GM10266 (cell line): Measurements from ENCODE around the gene KCTD3.

Experiments used
- DNase-seq: peaks from one replicate; pipeline ENCODE4 v3.0.0; 2012; ENCODE audit errors: extremely low spot score
- CTCF ChIP-seq: IDR thresholded peaks from 2 replicates; pipeline ENCODE4 v1.5.1; 2012; ENCODE audit warnings: mild to moderate bottlenecking, low read depth; ENCODE audit not compliant: control insufficient read depth, insufficient read depth; ENCODE audit errors: missing control alignments

Gene KCTD3

GRCh38 chr1:215543191-215543606, 23.9 kb upstream of the KCTD3 start:
- DNase-seq, result no peak
- no peak for TF ChIP-seq CTCF

- no peak for DNase-seq
- TF ChIP-seq CTCF, result no peak
Measured at GRCh38 chr1:215543806-215544205, 23.3 kb upstream of the KCTD3 start.

GRCh38 chr1:215544566-215544965, 22.5 kb upstream of the KCTD3 start:
- TF ChIP-seq CTCF, result no peak
- no peak for DNase-seq

- no peak for TF ChIP-seq CTCF
- no peak for DNase-seq
Measured at GRCh38 chr1:215545096-215545495, 22.0 kb upstream of the KCTD3 start.

GRCh38 chr1:215547011-215547410, 20.1 kb upstream of the KCTD3 start:
- TF ChIP-seq CTCF, result no peak
- no peak for DNase-seq

- DNase-seq, result no peak
- TF ChIP-seq CTCF, result no peak
Measured at GRCh38 chr1:215551806-215552205, 15.3 kb upstream of the KCTD3 start.

- no peak for DNase-seq
- no peak for TF ChIP-seq CTCF
Measured at GRCh38 chr1:215554865-215555264, 12.2 kb upstream of the KCTD3 start.
